Activated T-cell treated with anti-CD3 and anti-CD28 coated beads for 1 hour (primary cell): ENCODE measurements around the gene MCAT.
"Not testable (repeated sequence)": the region's sequence is repeated elsewhere in the genome, so short reads cannot be mapped to it uniquely, and the experiment has no call there.

Experiments used
- DNase-seq: peaks from one replicate; pipeline ENCODE4 v3.0.0-alpha.2; 2020; ENCODE audit warnings: low read depth

The MCAT gene

GRCh38 chr22:43126501-43127165 lies 16.6 kb downstream of the MCAT start:
- DNase-seq = no peak

GRCh38 chr22:43118953-43119458 lies 24.2 kb downstream of the MCAT start:
- no peak for DNase-seq

GRCh38 chr22:43118024-43118849 lies 25.0 kb downstream of the MCAT start:
- no peak for DNase-seq

- no peak for DNase-seq
Observed at GRCh38 chr22:43116932-43117331, 26.3 kb downstream of the MCAT start.

- DNase-seq = no peak
Observed at GRCh38 chr22:43114958-43115357, 28.2 kb downstream of the MCAT start.

GRCh38 chr22:43113526-43114251 lies 29.5 kb downstream of the MCAT start:
- DNase-seq = no peak

- peak; percentile 38 for DNase-seq
Observed at GRCh38 chr22:43110927-43111623, 32.1 kb downstream of the MCAT start.

- DNase-seq = peak; percentile 35
Observed at GRCh38 chr22:43110444-43110926, 32.7 kb downstream of the MCAT start, which contains the start of gene BIK. TSS of gene BIK (plus strand) at chr22:43110750. CDS start at chr22:43124023, 13,273 bp downstream.

- no peak for DNase-seq
Observed at GRCh38 chr22:43109921-43110443, 33.2 kb downstream of the MCAT start.

- no peak for DNase-seq
Observed at GRCh38 chr22:43109511-43109910, 33.7 kb downstream of the MCAT start.

- no peak for DNase-seq
Observed at GRCh38 chr22:43106302-43106701, 36.9 kb downstream of the MCAT start.

- not testable (repeated sequence) for DNase-seq
Observed at GRCh38 chr22:43104950-43105349, 38.2 kb downstream of the MCAT start.

GRCh38 chr22:43104056-43104625 lies 39.1 kb downstream of the MCAT start:
- DNase-seq = not testable (repeated sequence)

GRCh38 chr22:43101306-43101705 lies 41.9 kb downstream of the MCAT start:
- DNase-seq = no peak

GRCh38 chr22:43100225-43100624 lies 43.0 kb downstream of the MCAT start:
- DNase-seq = no peak

GRCh38 chr22:43099095-43099494 lies 44.1 kb downstream of the MCAT start:
- no peak for DNase-seq

- DNase-seq = no peak
Observed at GRCh38 chr22:43098356-43098755, 44.8 kb downstream of the MCAT start.

GRCh38 chr22:43096420-43096819 lies 46.8 kb downstream of the MCAT start:
- no peak for DNase-seq

GRCh38 chr22:43094551-43094950 lies 48.6 kb downstream of the MCAT start:
- no peak for DNase-seq

- no peak for DNase-seq
Observed at GRCh38 chr22:43094085-43094484, 49.1 kb downstream of the MCAT start.

GRCh38 chr22:43092085-43092484 lies 51.1 kb downstream of the MCAT start:
- DNase-seq = no peak
